ENCODE results near the gene ODAD2.

ODAD2 gene

DNA sequence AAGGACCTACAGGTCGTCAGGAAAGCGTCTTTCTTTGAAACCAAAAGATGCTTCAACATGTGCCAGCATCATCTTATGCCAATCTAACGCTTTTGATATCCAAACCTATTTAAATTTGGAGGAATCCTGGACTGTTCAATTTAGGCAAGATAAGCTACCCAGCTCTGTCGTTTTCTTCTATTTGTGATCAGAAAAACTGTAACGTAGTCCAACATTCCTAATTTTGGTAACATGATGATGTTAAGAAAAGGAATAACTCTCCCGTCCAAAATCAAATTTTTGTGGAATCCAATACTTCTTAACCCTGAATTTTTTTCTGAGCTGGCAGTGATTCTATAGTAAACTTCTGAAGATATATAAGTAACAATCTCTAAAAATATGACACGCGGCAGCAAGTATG, 160.0 kb downstream of the ODAD2 start:
- no peak for DNase-seq (ENCODE audit: low read depth, low spot score)

DNA sequence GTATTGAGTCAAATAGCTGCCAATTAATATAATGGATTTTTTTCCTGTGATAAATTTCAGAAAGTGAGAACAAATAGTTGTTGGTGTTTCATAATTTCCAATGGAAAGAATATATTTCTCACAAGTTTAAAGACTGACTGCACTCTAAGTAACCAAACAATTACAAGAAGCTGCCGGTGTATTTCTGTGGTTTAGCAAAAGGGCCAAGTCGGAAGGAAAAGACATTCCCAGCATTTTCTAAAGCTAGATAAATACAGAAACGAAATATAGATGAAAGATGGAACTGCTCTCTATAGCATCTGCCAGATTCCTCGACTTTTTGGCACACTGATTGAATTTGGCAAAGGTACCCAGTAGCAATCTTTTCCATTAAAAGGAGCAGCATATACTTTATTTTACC, 160.5 kb downstream of the ODAD2 start:
- no peak for DNase-seq (ENCODE audit: low read depth, low spot score)

DNA sequence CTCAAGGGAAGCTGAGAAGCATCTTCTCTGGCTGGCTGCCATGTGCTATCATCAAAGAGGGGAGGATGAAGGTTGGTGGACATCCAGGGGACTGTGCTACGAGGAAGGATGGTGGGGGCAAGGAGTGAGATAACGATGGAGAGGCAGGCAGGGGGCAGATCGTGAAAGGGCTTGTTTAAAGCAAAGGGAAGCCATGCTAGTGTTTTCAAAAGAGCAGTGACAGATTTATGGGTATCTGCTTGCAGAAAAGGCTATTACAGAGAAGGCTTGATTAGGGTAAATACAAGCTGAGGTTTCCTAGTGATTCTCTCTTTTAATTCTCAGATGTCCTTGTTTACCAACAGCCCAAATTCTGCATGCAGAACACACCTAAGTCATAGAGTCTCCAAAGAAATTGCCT, 164.4 kb downstream of the ODAD2 start:
- DNase-seq (ENCODE audit: low read depth, low spot score) = no peak

DNA sequence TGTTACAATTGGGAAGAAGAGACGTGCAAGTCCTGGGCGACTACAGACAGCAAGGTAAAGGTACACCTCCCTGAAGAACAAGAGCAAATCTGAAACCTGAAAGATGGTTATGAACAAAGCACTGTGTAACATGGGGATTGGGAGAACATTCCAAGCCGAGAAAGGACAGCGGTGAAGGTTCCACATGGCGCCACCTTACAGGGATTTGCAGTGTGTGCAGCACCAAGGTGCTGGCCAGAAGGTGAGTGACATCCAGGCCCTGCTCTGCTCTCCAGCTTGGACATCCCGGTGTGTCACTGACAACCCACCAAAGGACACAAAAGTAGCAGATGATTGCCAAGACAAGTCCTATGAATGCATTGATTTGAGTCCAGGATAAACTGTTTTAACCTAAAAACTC, 165.1 kb downstream of the ODAD2 start:
- DNase-seq (ENCODE audit: low read depth, low spot score) = no peak

DNA sequence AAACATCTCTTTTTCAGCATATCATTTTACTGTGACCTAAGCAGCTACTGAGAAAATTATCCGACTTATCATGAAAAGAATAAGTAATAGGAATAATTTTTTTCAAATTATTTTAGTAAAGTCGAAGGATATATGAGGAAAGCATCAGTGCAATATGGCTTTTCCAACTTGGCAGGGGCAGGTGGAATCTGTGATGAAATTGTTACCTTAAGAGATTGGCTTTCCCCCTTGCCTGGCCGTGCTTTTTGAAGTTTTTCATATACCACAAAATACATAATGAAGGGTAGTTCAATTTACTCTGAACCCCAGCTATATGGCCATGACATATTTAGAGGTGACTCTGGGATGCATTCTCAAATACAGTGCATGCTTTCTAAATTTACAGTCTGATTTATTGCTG, 166.1 kb downstream of the ODAD2 start:
- DNase-seq (ENCODE audit: low read depth, low spot score) = no peak

DNA sequence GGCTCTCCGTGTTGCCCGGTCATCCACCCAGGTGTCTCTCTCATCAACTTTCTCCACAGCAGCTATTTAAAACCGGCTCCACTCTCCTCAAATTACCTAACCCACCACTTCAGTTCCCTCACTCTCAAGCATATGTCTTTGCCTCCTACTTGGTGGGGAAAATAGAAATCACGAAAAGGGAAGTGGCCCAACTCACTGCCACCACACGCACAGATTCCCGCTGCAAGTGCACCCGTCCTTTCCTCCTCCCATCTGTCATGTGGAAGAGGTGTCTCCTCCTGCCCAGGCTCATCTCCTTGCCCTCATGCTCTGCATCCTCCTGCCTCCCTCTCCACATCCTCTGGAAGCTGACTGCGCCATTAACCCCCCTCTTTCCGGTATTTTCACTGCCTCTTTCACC, 172.5 kb downstream of the ODAD2 start:
- DNase-seq (ENCODE audit: low read depth, low spot score) = no peak

DNA sequence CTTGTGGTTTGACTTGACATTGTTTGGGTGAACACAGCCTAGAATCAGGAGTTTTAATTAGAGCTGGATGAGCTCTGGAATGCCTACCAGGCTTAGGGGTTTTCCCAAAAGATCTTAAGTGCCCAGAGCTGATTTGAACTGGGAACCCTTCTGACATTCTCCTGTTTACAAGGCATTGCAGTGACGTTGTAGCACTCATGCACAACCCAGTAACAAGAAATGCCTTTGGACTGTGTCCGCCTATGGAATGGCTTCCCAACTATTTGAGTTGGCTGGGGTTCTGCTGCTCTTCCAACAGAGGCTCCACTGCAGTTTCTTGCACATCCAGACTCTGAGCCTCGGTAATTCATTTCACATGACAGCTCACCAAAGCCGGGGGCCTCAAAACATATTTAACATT, 176.6 kb downstream of the ODAD2 start:
- DNase-seq (ENCODE audit: low read depth, low spot score) = no peak

DNA sequence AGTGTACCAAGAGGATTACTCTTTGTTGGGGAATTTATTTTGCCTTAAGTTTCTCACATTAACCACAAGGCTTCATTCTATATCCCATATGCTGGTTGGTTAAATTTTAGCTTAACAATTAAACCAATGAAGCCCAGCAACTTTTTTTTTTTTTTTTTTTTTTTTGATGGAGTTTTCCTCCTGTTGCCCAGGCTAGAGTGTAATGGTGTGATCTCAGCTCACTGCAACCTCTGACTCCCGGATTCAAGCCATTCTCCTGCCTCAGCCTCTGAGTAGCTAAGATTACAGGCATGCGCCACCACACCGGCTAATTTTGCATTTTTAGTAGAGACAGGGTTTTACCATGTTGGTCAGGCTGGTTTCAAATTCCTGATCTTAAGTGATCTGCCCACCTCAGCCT, 178.2 kb downstream of the ODAD2 start:
- DNase-seq (ENCODE audit: low read depth, low spot score) = no peak

DNA sequence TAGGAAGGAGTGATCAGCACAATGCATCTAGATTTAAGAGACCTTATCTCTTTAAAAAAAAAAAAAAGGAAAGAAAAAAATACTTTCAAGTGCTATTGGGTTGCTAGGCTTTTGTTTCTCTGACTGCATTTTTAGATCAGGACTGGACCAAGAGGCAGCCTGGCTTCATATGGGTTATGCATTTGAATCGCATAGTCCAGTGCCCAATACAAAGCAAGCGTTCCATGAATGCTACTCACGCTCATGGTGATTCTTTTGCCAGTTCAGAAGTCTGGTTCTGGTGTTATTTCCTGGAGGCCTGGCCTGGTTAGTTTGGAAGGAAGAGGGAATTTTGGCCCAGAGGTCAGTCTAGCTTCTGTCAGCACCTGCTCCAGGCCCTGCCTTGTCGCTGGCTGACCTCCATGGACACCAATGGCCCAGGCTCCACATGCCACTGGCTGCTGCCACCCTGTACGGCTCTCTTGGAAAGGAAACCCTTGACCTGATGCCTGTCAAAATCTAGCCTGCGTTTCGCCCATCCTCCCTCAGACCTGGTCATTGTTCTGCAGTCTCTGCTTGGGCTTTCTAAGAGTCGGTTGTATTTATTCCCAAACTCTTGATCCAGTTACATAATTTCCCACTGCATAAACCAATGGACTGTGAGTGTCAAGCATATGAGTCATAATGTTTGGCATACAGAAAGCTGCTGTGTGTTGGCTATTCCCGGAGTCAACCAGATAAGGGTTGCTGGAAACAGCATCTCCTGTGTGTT, 178.9 kb downstream of the ODAD2 start:
- no peak for DNase-seq (ENCODE audit: low read depth, low spot score)

DNA sequence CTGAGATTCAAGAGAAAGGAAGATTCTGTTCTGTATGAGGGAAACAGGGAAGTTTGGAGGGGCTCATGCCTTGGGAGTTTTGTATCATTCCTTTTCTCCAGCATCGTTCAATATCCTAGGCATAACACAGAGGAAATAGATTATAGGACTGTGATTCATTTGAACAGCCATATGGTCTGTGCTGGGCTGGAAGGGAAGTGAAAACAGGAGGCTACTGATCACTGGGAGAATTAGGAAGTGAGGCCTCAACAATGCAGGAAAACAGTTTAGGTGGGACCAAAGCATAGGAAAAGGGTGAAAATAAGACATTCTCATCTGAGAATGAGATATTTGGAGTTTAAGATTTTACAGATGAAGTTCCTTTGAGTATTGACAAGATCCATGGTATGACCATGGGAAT, 182.6 kb downstream of the ODAD2 start:
- no peak for DNase-seq (ENCODE audit: low read depth, low spot score)

DNA sequence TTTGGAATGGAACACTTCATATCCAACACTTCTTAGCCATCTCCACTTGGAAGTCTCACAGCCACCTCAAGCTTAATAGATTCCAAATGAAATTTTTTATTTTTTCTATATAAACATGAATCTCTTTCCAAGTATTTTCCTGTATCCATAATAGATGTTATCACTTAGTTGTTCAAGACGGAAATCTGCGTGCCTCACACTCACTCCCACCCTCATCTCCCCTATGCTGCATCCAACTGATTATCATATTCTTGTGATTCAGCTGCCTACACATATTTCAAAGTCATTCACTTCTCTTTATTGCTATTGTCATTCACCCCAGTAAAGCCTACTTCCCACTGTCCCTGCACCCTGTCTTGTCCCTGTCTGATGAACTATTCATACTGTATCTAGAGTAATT, 183.0 kb downstream of the ODAD2 start:
- DNase-seq (ENCODE audit: low read depth, low spot score) = no peak

DNA sequence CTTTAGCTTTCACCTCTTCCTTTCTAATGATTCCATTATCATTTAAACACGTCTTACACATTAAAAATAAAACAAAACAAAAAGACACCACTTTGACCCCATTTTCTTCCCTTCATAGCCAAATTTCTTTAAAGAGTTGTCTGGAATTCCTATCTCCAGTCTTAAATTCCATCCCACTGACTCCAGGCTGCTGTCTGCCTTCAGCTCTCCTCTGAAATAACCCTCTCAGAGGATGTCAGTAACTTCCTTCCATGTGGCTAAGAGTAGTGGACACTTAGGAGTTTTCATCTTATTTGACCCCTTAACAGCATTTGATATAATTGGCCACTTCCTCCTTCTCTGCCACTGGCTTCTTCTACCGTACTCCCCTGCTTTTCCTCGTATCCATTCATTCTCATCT, 183.6 kb downstream of the ODAD2 start:
- no peak for DNase-seq (ENCODE audit: low read depth, low spot score)

DNA sequence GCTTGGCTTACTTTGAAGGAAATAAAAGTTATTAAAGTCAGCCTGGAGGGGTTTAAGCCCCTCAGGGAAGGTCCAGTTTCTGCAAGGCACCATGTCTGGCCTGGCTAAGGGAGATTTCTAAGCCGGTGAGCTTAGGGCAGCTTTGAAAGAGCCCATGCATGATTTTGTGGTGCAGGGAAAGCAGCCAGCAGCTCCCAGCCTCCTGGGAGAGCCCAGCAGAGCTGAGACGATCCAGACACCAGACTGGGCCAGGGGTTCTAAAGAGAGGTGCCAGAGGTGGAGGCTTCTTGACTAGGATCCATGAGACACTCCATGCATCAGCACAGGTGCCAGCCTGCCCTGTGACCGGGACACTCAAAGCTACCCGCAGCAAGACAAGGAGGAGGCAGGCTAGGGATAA, 193.7 kb downstream of the ODAD2 start:
- no peak for DNase-seq (ENCODE audit: low read depth, low spot score)

DNA sequence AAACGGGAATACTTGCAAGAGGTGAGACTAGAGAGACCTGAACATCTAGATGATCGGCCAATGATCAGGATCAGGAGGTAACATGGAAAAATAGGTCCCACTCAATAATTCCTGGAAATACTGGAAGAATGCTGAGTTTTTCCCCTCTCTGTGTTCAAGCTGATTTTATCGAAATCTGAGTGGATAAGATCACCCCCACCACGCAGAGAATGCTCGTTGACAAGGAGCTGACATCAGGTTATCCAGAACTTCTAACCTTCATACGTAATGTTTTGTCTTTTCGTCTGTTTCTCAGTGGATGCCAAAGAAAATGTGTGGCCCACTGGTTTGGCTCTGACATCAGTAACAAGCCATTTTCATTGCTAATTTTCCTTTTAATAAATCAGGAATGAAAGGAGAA, 194.7 kb downstream of the ODAD2 start:
- no peak for DNase-seq (ENCODE audit: low read depth, low spot score)

DNA sequence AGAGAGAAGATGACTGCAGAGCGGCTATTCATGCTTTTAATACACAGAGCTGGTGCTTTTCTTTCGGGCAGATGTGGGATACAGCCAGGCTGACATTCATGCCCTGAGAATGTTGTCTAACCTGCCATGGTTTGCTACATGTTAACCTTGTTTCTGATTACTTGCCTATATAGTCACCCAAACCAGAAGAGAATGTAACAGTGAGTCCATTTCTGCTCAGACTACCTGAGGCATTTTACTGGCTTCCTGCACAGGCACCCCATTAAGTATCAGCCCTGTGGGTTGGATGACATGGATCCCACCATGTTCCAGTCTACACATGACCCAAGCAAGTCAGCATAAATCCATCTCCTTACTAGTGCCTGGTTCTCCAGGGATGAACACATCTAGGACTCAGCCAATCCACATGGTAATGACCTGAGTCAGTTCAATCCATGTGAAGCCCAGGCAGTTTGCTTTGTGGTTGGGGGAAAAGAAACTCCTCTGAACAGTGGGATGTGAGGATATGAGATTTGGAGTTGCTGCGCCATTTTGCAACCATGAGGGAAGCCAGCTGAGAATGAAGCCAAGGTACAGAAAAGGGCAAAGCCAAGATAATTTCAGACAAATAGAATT, 197.6 kb downstream of the ODAD2 start:
- no peak for DNase-seq (ENCODE audit: low read depth, low spot score)

DNA sequence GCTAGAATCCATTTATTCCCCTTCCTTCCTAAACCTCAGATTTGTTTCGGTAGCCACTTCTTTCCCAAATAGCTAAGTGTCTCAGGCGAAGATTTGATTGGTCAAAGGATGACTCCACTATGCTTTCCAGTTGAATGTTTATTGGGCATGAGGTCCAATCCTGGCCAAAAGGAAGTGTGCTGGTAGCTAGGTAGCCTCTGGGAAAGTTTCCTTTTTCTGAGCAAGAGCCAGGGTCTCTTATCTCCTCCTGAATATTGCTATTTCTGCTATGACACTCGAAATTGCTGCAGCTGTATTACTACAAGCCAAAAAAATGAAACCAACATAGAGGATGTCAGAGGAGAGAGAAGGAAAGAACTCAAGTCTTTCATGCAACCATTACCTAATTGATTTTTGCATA, 199.8 kb downstream of the ODAD2 start:
- no peak for DNase-seq (ENCODE audit: low read depth, low spot score)

DNA sequence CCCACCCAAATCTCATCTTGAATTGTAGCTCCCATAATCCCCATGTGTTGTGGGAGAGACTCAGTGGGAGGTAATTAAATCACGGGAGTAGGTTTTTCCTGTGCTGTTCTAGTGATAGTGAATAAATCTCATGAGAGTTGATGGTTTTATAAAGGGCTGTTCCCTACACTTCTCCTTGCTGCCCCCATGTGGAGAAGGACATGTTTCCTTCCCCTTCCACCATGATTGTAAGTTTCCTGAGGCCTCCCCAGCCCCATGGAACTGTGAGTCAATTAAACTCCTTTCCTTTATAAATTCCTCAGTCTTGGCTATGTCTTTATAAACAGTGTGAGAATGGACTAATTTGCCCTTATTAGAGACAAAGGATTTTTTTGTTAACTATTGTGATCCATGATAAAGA, 204.7 kb downstream of the ODAD2 start:
- DNase-seq (ENCODE audit: low read depth, low spot score) = no peak

DNA sequence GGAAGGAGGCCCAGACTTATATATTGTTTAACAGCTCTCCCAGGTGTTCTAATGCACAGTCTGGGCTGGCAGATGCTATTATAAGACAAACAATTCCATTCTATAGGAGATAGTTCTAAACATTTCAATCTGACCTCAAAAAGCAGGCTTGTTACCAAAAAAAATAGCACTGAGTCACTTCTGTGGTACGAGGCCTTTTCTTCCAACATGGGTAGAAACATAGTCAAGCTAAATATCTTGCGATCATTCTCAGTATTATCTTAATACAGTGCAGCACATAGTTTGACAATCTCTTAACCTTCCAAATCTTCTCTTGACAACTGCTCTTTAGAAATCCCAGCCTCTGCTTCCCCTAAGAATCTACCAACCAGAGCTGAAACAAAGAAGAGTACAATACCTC, 206.7 kb downstream of the ODAD2 start:
- no peak for DNase-seq (ENCODE audit: low read depth, low spot score)

DNA sequence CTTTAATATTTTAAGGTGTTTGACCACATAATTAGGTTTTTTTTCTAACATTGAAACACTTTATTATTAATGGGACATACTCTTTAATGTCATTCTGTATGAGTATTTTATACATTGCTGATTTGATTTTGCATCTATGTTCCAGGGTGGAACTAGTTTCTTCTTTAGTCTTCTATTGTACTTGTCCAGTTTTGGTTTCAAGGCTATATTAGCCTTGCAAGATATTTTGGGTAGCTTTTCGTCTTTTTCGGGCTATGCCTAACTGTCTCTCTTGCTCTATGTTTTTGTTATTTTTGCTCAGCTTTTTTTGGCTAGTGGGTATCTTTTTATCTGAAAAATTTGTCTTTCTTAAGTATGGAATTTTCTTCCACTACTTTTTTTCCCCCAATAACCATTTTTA, 214.6 kb downstream of the ODAD2 start:
- no peak for DNase-seq (ENCODE audit: low read depth, low spot score)

DNA sequence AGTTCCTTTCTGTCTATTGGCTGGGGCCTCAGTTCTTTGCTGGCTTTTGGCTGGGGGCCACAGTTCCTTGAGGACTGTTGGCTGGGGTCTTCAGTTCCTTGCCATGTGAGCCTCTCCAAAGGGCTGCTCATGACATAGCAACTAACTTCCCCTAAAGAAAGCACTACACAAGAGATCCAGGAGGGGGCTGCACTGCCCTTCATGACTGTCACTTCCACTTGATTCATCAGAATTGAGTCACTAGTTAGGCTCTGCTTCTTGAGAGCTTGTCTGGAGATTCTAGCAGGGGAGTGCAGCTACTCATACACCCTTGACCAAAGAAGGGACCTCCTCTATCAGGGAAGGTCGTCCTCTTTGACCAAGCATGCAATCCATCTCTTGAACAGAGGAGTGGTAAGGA, 215.2 kb downstream of the ODAD2 start:
- no peak for DNase-seq (ENCODE audit: low read depth, low spot score)

DNA sequence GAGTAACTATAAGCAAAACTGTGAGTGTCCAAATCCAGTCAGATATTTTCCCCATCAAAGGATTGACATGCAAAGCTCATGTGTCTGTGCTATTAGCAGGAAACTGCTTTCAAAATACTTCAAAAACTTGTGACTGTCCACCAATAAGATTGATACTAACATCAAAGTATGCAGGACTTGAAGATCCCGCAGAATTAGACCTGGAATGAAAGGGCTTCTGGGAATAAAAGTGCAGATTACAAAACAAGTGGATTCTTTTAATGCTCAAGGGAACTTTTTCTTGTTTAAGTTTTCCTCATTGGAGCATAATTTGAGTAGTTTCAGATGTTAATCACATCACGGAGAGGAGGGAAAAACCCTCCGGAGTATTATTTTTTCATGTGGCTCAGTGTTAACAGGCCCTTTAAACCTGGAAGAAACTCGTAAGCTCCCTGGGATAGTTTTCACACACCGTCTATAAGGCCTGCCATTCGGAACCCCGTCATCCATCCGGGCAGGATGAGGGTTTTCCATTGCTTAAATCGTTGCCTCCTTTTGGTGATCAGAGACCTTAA, 219.3 kb downstream of the ODAD2 start:
- no peak for DNase-seq (ENCODE audit: low read depth, low spot score)

DNA sequence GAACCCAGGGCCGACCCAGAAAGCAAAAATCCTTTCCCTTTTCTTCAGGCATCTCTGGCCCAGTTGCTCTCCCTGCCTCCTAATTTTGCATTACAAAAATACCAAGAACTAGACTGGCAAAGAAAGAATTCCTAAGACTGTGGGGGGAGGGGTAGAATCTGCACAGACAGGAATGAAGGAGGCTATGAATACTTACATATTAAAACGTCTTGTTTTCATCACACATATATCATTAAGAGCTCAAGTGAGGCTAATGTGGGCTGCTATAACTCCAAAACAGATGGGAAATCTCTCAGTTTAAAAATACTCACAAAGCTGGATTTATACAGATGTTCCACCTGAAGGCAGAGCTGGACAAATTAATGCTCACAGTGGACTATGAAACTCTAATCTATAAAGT, 224.0 kb downstream of the ODAD2 start:
- DNase-seq (ENCODE audit: low read depth, low spot score) = no peak

DNA sequence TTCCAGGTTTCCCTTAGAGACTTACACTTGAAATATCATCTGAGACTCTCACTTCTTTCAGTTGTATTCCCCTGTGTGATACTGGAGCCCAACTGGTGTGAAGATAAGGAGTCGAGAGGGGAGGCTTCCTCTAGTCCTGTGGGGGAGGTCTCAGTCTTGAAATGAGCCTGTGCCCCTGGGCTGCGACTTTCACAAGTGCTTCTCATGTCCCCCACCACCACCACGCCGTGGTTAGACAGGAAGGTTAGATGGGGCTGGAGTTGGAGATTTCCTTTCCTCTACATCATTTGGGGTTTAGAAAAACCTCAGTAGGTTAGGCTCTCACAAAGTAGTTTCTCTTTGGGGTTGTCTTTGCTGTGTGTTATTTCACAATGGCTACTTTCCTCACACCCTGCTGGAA, 227.6 kb downstream of the ODAD2 start:
- DNase-seq (ENCODE audit: low read depth, low spot score) = no peak

DNA sequence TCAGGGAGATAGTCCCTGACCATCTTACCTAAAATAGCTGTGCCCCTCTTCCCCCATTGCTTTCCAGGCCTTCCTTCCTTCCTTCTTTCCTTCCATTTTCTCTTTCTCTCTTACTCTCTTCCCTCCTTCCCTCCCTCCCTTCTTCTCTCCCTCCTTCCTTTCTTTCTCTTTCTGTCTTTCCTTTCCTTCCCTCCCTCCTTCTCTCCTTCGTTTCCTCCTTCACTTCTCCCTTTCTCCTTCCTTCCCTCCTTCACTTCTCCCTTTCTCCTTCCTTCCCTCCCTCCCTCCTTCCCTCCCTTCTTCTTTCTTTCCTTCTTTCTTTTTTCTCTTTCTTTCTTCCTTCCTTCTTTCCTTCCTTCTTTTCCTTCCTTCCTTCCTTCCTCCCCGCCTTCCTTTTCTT, 228.7 kb downstream of the ODAD2 start:
- no peak for DNase-seq (ENCODE audit: low read depth, low spot score)
